ENCODE results near the gene PANK1.

GRCh38 chr10:89535171-89536012 is 109.7 kb downstream of the PANK1 start, which contains the start of gene SLC16A12:
- TF ChIP-seq, protein P1, sequence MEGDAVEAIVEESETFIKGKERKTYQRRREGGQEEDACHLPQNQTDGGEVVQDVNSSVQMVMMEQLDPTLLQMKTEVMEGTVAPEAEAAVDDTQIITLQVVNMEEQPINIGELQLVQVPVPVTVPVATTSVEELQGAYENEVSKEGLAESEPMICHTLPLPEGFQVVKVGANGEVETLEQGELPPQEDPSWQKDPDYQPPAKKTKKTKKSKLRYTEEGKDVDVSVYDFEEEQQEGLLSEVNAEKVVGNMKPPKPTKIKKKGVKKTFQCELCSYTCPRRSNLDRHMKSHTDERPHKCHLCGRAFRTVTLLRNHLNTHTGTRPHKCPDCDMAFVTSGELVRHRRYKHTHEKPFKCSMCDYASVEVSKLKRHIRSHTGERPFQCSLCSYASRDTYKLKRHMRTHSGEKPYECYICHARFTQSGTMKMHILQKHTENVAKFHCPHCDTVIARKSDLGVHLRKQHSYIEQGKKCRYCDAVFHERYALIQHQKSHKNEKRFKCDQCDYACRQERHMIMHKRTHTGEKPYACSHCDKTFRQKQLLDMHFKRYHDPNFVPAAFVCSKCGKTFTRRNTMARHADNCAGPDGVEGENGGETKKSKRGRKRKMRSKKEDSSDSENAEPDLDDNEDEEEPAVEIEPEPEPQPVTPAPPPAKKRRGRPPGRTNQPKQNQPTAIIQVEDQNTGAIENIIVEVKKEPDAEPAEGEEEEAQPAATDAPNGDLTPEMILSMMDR (IDR thresholded peaks at IDR 0.05; ENCODE audit: extremely low read depth in 1 of 2, insufficient read depth in 1 of 2, low read depth in 1 of 2, low read length in 2 of 2), result no peak
- TF ChIP-seq MYC (IDR thresholded peaks at IDR 0.05; ENCODE audit: low read depth, low read length) (no peak), POLR2A (IDR thresholded peaks at IDR 0.05; ENCODE audit: low read depth, low read length) (no peak), EZH2 (IDR thresholded peaks at IDR 0.05; ENCODE audit: borderline replicate concordance, low read depth, low read length, severe bottlenecking) (peak; percentile 55)

Data from endothelial cell of umbilical vein (primary cell).